CD4-positive, alpha-beta T cell treated with Interleukin-1 beta for 1 hour (primary cell): Measurements from ENCODE around the gene ZSWIM3.
"Not testable (repeated sequence)": the region's sequence is repeated elsewhere in the genome, so short reads cannot be mapped to it uniquely, and the experiment has no call there.

Experiments used
- DNase-seq, 2 donors: peaks; one replicate each; pipeline ENCODE4 v3.0.0-alpha.2; 2020 to 2022

Gene ZSWIM3

GRCh38 chr20:45861221-45862075 is 4.0 kb downstream of the ZSWIM3 start:
- DNase-seq, result no peak

- DNase-seq, result no peak
These were observed 6.4 kb downstream of the ZSWIM3 start for GRCh38 chr20:45863543-45864470.

DNA sequence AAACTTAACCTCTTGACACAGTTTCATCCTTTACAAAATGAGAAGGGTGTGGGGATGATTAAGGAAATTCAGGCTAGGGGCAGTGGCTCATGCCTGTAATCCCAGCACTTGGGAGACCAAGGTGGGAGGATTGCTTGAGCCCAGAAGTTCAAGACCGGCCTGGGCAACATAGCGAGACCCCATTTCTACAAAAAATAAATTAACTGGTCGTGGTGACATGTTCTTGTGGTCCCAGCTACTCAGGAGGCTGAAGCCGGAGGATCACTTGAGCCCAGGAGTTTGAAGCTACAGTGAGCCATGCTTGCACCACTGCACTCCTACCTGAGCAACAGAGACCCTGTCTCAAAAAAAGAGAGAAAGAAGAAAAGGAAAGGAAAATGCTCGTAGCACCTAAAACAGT is 9.0 kb downstream of the ZSWIM3 start:
- DNase-seq, result no peak

GRCh38 chr20:45867136-45867818 is 9.9 kb downstream of the ZSWIM3 start:
- no peak for DNase-seq

- DNase-seq, result no peak
These were observed 10.4 kb downstream of the ZSWIM3 start for GRCh38 chr20:45867819-45868176.

DNA sequence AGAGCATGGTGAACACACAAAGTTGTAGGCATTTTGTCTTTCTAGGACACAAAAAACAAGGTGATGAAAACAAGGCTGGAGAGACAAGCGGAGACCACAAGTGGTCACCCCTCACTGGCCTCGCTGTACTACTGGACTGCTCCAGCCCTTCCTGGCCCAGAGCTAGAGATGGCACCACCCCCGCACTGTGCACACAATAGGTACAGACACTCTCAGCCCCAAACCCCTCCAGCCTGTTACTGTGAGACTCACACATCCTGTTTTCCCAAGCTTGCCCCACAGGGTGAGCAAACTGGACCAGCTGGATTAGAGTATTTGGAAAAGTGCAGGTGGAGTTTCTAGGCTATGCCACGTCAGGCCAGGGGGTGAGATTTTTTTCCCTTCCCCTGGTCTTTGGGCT is 15.2 kb downstream of the ZSWIM3 start:
- DNase-seq, result no peak

DNA sequence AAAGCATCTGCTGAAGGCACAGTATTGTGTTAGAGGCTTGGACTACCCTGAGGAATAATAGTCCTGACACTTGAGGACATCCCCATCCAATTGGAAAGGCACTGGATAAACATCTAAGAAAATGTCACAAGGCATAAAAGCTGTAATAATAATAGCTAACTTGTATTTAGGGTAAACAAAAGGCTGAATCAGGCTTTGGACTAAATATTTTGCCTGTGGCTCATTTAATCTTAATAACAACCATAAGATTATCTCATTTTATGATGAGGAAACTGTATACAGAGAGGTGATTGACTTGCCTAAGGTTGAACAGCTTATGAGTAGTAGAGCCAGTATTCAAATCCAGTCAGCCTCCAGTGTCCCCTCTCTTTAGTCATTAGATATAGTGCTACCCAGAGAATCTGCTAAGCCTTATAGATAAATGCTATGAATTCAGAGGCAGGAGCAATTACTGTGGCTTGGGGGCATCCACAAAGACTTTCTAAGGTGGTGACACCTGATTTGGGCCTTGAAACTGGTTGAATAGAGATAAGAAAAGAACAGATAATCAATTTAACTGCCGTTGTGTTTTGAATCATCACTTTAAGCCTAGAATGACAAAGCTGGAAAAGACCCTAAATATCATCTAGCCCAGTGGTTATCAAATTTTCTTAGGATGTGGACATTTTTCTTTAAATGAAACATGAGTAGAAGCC is 16.1 kb downstream of the ZSWIM3 start:
- no peak for DNase-seq

GRCh38 chr20:45874104-45874481 is 16.7 kb downstream of the ZSWIM3 start:
- DNase-seq, result not testable (repeated sequence)

GRCh38 chr20:45874576-45874975 is 17.2 kb downstream of the ZSWIM3 start:
- DNase-seq, result no peak

GRCh38 chr20:45878076-45878761 is 20.8 kb downstream of the ZSWIM3 start:
- no peak for DNase-seq

DNA sequence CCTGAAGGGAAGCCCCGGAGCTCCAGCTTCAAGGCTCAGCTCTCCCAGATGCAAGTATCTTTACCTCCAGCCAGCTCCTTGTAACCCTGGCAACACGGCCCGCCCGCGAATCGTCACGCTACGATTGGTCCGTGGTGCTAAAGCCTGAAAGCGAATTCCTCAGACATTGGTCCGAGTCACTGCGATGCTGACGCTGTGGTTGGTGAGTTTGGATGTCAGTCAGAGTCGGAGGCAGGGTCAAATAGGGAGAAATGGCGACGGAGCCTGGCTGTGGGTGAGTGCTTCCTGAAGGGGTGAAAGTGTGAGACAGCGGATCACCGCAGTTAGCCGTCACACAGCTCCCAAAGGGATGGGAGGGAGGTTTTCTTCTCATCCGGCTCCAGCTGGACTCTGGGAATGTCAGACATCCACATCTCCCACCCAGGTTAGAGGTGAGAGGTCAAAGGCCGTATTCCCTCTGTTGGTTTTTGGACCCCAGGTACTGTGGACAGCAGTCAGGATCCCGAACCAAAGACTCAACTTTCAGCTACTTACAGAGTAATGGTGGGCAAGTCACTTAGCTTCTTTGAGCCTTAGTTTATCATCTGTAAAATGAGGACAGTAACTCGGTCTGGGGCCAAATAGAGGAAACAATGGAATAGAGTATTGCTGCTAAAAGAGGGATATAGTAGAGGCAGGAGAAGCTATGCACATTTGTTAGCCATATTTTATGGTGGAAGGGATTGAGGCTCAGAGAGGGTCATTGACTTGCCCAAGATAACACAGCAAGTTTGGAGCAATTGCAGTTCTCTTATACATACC is 23.8 kb downstream of the ZSWIM3 start, which contains the start of gene ZSWIM1:
ZSWIM1 (plus strand) TSS at position 240 of the 801 bp plus-strand sequence. CDS start 1,366 bp downstream, outside the sequence.
- peak; percentile 98 to 99 for DNase-seq

- no peak for DNase-seq
These were observed 25.2 kb downstream of the ZSWIM3 start for GRCh38 chr20:45882469-45883099.

DNA sequence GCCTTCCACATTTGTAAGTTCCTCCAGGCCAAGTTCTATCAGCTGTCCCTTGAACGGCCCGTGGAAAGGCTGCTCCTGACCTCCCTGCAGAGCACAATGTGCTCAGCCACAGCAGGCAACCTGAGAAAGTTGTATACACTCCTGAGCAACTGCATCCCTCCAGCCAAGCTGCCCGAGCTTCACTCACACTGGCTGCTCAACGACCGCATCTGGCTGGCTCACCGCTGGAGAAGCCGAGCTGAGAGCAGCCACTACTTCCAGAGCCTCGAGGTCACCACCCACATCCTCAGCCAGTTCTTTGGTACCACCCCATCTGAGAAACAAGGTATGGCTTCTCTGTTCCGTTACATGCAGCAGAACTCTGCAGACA is 25.7 kb downstream of the ZSWIM3 start:
- no peak for DNase-seq

GRCh38 chr20:45886590-45887345 is 29.4 kb downstream of the ZSWIM3 start:
- no peak for DNase-seq

DNA sequence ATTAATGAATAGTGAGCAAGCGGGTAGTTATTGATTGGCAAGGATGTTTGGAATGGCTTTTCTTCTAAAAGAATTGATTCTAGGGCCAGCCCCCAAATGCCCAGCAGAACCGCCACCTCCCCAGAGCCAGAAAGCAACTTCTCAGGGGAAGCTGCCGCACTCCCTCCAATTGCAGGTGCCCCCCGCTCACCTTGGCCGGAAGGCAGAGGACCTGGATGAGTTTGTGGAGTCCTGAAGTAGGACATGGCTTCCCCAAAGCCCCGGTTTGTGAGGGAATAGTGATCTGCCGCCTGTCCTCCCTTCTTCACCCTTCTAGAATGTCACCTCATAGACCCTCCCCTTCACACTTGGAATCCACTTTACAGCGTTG is 29.9 kb downstream of the ZSWIM3 start, which contains the start of gene SPATA25:
SPATA25 (minus strand) TSS at position 277 of the 370 bp plus-strand sequence; CDS start at position 245, 32 bp downstream.
- no peak for DNase-seq

DNA sequence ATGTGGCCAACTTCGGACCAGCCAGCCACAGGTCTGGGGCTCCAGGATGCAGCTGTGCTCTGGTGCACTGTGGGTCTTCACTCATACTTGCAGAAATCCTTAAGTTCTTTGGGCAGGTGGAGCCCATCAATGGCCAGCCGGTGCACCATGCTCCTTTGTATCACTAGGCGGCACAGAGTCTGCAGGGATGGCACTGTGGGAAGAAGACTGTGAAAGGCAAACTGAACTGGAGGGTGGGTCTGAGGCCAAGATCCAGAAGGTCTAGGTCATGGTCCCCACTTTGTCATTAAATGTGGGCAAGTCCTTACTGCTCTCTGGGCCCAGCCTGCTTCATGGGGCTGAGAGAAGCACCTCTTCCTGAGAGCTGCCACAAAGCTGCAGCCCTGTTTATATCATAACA is 31.3 kb downstream of the ZSWIM3 start:
- no peak for DNase-seq

DNA sequence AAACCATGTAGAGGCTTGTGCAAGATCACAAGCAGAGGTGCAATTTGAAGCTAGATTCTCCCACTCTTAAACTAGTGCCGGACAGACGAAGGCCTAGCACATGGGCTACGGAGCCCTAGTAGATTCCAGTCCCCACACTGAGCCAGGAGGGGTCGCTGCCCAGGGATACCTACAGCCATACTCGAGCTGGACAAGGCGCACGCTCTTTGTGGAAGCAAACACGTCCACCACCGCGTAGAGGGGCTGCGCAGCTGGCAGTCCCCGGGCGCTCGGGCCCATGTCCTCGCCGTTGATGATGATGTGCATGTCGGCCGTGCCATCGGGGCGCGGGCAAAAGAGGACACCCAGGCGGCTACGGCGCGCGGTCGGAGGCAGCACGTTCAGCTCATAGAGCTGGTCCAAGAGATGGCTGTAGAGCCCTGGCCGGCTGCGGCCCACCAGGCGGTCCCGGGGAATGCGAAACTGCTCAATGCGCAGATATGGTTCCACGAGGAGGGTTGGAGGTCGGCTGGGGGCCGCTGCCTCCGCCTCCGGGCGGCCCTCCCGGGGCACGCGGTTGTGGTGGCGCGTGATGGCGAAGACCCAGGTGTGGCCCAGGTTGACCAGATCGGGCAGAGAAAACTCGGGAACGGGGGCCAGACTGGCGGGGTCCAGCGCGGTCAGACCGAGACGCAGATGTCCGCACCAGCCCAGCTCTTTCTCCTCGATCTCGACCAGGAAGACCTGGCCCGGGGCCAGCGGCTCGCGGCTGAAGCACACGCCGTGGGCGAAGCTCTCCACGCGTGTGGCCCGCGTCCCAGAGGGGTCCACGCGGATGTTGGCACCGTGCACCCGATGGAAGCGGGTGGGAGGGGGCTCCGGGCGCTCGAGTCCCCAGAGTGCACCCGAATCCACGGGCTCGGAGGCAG is 32.9 kb downstream of the ZSWIM3 start:
- DNase-seq, result peak; percentile 45 to 66
